HG02571 (cell line): ENCODE data around the gene GJD3.

Experiments
- ATAC-seq: cut with Tn5 transposase; IDR thresholded peaks from one replicate; pipeline ENCODE4 v1.9.1; 2021; ENCODE audit warnings: mild to moderate bottlenecking, moderate library complexity; ENCODE audit not compliant: unreplicated experiment

GJD3 gene

GRCh38 chr17:40352237-40352778 lies 12.2 kb downstream of the GJD3 start:
- ATAC-seq: no peak

DNA sequence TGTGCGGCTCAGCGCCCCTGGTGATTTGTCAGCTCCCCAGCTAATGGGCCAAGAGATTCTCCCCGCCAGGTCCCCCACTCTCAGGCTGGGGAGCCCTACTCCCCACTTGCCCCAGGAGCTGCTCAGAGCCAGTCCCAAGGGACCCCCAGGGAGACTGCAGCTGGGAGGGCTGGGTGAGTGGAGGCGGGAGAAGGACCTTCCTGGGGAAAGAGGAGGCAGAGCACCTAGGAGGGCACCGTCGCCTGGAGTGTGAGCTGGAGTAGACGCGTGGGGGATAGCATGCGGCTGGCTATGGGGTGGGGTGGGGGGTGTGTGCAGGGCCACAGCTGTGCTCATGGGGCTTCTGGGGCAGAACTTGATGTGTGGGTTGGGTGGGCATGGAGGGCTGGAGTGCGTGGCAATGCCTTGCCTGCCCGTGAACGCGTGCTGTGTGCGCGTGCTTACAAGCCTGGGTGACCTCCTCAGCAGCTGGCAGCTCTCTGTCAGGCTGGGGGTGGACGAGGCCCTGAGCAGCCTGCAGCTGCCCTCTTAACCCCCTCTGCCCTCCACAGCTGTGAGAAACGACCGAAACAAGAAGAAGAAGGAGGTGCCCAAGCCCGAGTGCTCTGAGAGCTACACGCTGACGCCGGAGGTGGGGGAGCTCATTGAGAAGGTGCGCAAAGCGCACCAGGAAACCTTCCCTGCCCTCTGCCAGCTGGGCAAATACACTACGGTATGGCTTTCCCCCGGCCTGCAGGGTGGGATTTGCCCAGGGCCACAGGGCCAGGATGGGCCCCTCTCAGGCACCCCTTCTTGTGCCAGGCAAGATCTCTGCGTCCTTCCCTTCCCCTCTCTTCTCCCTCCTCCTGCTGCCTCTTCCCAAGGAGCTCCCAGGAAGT lies 12.9 kb downstream of the GJD3 start:
- no peak for ATAC-seq

DNA sequence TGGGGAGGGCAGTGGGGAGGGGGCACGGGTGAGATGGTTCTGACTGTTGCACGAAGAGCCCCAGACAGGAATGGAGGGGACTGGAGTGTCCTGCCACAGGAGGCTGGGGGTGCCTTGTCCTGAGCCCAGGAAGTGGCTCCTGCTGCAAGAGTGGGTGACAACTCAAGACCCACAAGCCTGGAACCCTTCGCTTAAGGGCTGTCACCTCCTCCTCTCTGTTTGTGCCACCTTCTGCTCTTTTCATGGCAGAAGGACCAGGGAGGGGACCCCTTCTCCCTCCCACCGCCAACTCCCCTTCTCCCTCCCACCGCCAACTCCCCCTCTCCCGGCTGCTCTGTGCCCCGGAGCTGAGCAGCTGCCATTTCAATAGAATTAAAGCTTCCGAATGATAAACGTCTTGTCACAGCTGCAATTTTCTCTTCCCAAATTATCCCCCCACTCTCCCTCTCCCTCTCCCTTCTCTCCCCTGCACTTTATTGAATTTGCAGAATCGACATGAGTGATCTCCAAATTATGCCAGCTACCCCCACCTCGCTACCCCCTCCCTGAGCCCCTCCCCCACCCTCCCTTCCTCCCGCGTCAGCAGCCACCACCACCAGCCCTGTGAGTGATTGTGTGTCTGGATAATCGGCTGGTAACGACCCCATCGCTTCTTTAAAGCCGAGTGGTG lies 13.7 kb downstream of the GJD3 start:
- no peak for ATAC-seq

DNA sequence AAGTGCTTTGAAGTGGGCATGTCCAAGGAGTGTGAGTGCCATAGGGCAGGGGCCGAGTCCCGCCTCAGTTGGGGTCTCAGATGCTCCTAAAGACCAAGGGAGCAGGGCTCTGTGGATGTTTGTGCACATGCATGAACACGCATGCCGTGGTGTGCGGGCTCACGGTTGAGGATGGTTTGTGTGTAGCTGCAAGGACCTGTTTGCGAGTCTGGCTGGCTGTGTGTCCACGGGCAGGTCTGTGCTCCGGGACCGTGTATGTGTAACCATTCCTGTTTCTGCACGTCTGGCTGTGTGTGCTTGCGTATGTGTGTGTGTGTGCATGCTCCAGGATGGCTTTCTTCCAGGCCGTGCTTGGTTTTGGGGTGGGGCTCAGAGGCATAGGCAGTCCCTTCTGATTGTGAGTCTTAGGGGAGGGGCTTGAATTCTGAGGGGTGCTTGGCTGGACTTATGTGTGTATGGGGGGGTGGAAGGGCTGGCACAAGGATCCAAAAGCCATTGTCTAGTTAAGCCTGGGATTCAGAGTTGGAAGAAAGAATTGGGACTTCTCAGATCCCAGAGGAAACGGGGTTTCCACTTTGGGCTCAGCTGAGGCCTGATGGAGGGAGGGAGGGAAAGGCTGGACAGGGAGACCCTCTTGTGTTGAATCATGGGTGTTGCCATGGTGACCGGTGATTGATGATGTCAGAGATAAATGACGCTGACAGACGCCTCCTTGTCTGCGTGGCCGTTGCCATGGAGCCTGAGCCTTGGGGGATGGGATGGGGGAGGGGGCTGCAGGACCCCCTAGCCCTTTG lies 14.4 kb downstream of the GJD3 start:
- no peak for ATAC-seq

DNA sequence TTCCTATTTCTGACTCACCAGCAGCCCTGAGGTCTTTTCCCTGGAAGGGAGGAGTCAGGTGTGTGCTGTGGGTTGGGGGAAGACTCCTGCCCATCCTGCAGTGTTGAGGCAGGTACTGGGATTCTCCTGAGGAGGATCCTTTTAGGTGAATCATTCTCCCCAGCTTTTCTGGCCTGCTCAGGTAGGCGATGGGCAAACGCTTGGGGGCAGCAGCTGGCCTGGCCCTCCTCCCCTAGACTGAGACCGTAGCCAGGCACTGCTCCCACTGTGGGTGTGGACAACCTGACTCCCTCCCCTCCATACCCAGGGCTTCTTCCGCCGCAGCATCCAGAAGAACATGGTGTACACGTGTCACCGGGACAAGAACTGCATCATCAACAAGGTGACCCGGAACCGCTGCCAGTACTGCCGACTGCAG lies 15.1 kb downstream of the GJD3 start:
- no peak for ATAC-seq

GRCh38 chr17:40348562-40349476 lies 15.7 kb downstream of the GJD3 start:
- no peak for ATAC-seq

DNA sequence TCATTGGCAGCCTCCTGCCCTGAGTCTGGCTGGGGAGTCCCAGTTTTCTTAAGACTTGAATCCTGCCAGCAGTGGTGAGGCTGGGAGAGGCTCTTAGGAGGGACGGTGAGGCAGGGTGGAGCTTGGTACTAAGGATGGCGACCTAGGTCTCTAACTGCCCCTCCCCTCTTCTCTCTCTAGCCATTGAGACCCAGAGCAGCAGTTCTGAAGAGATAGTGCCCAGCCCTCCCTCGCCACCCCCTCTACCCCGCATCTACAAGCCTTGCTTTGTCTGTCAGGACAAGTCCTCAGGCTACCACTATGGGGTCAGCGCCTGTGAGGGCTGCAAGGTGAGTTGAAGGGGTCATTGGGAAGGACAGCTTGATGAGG lies 16.4 kb downstream of the GJD3 start:
- ATAC-seq: no peak

GRCh38 chr17:40347319-40348135 lies 17.0 kb downstream of the GJD3 start:
- no peak for ATAC-seq

DNA sequence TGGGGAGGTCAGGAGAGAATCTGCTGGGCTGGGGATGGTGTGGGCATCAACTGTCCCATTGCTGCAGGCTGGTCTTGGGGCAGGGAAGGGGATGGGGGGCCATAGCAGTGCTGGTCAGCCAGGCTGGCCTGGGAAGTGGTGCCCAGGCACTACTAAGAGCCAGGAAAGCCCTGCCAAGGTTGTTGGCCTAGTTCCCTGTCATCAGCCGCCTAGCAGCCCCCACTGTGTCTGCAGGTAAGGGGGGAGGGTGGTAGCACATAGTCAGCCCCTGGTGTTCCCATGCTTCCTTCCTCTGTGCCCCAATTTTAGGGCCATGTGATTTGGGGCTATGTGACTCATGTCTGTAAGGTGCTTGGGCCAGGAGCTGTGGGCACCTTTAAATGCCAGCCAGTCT lies 17.8 kb downstream of the GJD3 start:
- no peak for ATAC-seq

DNA sequence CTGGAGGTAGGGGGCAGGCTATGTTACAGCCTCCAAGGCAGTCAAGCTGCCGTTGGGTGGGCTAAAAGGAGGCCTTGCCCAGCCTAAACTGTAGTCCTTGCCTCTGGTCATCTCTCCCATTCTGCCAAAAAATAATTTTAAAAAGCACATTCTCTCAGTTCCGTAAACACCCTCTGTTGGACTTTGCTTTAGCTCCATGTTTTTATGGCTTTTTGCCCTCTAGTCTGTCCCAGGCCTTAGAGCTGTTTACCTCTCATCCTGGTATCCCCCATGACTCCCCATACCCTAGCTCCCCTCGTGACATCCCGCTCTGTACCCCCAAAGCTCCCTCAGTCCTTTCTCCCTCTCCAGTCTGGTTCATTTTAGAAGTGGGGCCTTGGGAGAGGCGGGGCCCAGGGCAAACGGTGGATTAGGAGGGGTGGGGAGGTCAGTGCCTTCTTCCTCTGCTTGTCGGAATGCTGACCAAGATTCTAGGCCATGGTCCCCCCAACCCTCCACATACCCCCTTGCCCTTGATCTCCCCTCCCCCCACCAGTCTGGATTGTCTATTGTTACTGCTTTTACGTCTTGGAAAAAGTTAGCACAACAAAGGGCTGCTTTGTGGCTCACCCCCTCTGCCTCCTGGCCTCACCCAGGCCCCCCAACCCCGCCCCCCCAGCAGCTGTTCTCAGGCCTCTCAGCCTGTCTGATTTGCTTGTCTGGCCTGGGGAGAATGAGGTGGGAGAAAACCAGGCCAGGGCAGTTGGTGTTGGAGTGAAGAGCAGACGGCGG lies 18.4 kb downstream of the GJD3 start:
- ATAC-seq: no peak

DNA sequence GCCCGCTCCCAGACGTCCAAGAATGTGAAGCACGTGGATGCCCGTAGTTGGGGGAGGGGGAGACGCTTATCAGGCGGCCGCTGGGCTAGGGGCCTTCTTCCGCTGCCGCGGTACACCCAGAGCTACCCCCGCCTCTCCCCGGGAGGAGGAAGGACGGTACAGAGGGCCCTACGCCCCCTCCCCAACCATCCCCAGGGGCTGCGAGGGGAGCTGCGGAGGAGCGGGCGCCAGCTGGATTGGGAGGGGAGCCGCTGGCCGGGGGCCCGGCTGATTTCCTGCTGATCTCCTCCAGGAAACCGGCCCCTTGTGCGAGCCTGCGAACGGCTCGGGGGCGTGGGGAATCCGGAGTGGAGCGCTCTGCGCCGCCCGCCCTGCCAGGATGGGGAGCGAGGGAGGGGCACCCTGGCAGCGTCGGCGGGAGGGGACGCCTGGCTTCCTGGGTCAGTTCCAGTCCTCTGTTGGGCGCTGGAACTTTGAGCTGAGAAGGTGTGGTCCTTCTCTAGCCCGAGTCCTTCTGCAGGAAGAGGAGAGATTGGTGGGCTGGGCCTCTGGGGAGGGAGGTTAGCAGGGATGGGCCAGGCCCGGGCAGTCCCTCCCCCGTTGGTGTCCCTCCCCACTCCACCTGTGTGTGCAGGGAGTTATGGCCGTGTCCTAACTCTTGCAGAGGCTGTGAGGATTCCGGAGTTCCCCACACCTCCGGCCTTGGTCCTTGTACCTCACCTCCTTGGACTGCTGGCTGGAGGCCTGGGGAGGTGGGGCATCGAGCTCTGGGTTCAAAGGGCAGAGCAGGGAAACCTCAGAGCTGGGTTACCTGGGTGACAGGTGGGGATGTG lies 19.2 kb downstream of the GJD3 start:
- no peak for ATAC-seq

DNA sequence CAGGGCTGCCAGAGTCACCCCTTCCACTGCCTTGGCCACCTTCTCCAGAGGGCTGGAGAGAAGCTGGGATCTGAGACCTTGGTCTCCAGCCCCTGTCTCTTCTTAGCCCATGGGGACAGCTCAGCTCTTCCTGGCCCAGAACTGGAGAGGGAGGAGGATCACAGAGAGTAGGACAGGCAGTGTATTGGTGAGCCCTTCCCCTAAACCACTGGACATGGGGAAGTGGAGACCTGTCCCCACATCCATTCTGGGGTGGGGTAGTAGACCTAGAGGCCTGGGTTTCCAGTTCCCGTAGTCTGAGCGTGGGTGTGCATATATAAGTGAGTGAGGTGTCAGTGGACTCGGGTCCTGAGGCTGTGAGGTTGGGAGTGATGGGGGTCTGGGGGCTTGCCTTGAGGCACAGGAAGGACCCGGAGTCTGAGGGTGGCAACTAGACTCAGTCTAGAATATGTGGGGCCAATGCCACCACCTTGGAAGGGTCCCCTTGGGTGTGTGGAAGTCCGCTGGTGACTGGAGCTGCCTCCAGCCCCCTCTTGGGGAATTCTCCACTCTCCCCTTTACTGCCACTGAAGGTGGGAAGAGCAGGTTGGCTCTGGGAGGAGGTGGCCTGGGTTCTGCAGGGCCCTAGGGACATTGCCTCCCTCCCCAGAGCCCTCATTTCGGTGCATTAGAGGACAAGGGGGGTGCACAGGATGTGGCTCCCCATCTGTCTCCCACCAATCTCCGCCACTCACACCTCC lies 19.9 kb downstream of the GJD3 start:
- ATAC-seq: no peak

DNA sequence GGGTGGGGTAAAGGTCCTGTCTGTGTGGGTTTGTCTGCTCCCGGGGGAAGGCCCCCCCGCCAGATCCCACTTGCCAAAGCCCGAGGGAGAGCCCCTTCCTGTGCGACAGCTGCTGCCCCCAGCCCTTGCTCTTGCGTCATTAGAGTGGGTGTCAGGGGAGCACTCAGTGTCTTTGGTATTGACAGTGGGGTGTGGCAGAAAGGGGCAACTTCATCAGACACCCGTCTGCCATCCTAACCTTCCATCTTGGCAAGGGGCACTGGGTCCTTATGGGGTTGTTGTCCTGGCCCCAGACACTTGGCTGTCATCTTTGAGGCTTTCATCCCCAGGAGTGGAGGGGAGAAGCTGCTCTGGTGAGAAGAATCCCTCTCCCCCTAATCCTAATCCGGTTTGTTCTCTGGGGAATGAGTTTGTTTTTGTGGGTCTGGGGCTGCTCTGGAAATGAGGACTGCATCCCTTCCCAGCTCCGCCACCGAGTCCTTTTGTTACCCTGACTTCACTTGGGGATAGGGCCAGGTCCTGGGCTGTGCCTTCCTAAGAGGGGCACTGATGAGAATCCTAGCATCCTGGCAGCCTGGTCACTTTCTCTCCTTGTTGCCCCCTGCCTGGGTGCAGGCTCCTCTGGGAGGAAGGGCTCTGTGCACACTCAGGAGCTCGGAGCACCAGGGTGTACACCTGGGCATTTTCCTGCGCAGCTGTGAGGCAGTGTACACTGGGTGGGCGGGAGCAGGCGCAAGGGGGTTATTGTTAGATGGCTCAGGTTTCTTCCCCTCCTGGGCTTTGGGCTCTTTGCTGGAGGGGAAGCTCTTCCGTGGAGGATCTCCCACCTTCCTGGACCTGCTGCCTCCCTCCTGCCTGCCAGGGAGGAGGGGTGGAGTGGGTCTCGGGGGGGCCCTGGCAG lies 21.1 kb downstream of the GJD3 start:
- no peak for ATAC-seq

DNA sequence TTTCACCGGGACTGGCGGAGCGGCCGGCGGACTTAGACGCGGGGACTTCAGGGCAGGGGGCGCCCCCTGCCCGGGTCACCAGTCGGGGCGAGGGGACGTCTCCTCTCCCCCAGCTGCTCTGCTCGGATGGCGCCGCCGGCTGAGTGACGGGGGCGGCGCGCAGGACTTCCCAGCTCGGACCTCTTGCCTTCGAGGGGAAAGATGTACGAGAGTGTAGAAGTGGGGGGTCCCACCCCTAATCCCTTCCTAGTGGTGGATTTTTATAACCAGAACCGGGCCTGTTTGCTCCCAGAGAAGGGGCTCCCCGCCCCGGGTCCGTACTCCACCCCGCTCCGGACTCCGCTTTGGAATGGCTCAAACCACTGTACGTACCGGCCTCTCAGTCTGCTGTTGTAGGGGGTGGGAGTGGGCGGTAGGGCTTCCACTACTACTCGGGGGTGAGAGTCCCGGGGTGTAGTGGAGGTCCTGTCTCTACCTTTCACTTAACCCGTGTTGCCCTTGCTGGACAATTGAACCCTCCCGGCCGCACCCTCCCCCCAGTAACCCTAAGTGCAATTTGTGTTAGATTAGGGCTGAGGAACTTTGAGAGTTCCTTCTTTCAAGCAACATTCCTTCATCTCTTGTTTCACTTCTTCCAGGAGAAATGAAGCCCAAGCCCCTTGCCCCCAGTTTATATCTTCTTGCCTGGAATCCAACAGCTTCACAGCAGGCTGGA lies 21.9 kb downstream of the GJD3 start:
- ATAC-seq: no peak

GRCh38 chr17:40341808-40342503 lies 22.6 kb downstream of the GJD3 start:
- ATAC-seq: no peak
